CD14-positive monocyte (primary cell): ENCODE results near the gene DAB2IP. TPM values are rescaled to one million over a fixed set of nuclear protein-coding genes. Genes with fewer than 3 reads are reported as not detected.

Experiments used
- DNase-seq, 3 donors: peaks; one replicate each; pipeline ENCODE4 v3.0.0-alpha.2; 2011 to 2022
- H2AFZ ChIP-seq: 2 replicates; pipeline ENCODE4 v1.6.0; 2012; ENCODE audit warnings: mild to moderate bottlenecking, low read depth, low read length, inconsistent platforms; ENCODE audit not compliant: insufficient read depth, poor library complexity, severe bottlenecking
- H3K27ac ChIP-seq, 2 donors: 1 replicate in 1 of 2; 2 replicates in 1 of 2; pipeline ENCODE4 v1.5.1; 2012 to 2013; ENCODE audit warnings: low read length in 2 of 2, control low read depth in 1 of 2, inconsistent platforms in 1 of 2, low read depth in 1 of 2, mild to moderate bottlenecking in 1 of 2
- H3K27me3 ChIP-seq, 2 donors: one replicate each; pipeline versions ENCODE4 v1.6.0 to v1.6.1; 2011 to 2013; ENCODE audit warnings: low read length in 2 of 2; ENCODE audit not compliant: control insufficient read depth in 2 of 2, insufficient read depth in 2 of 2
- H3K36me3 ChIP-seq, 2 donors: replicated peaks in 1 of 2; 1 replicate in 1 of 2; 2 replicates in 1 of 2; pipeline versions ENCODE4 v1.5.1 to v1.6.1; 2012 to 2013; ENCODE audit warnings: low read length in 2 of 2, control low read depth in 1 of 2, inconsistent platforms in 1 of 2, mild to moderate bottlenecking in 1 of 2; ENCODE audit not compliant: insufficient read depth in 2 of 2, control insufficient read depth in 1 of 2
- H3K4me1 ChIP-seq, 2 donors: 1 replicate in 1 of 2; 2 replicates in 1 of 2; pipeline versions ENCODE4 v1.5.1 to v1.6.1; 2012 to 2013; ENCODE audit warnings: low read length in 2 of 2, control low read depth in 1 of 2, inconsistent platforms in 1 of 2, mild to moderate bottlenecking in 1 of 2, moderate library complexity in 1 of 2; ENCODE audit not compliant: insufficient read depth in 2 of 2, control insufficient read depth in 1 of 2
- H3K4me2 ChIP-seq: replicated peaks from 2 replicates; pipeline ENCODE3; 2012; ENCODE audit warnings: low read length, moderate library complexity, mild to moderate bottlenecking; ENCODE audit not compliant: poor library complexity, severe bottlenecking; ENCODE audit errors: extremely low read depth
- H3K4me3 ChIP-seq, 3 experiments: fragments of 200-600 bp in 1 of 3; sonication (generic) in 1 of 3; replicated peaks in 1 of 3; 1 replicate in 2 of 3; 2 replicates in 1 of 3; pipeline ENCODE4 v1.5.1; 2011 to 2013; ENCODE audit warnings: low read length in 3 of 3, mild to moderate bottlenecking in 3 of 3, control low read depth in 2 of 3, low read depth in 2 of 3, inconsistent platforms in 1 of 3, moderate library complexity in 1 of 3
- H3K79me2 ChIP-seq: 2 replicates; pipeline ENCODE4 v1.6.0; 2012; ENCODE audit warnings: mild to moderate bottlenecking, control low read depth, inconsistent platforms, low read length, moderate library complexity; ENCODE audit not compliant: insufficient read depth
- H3K9ac ChIP-seq: 2 replicates; pipeline ENCODE4 v1.6.0; 2017; ENCODE audit warnings: low read length, mild to moderate bottlenecking; ENCODE audit not compliant: insufficient read depth, poor library complexity, severe bottlenecking
- H3K9me3 ChIP-seq, 2 donors: replicated peaks in 1 of 2; 1 replicate in 1 of 2; 2 replicates in 1 of 2; pipeline versions ENCODE4 v1.5.1 to v1.6.1; 2012 to 2013; ENCODE audit warnings: low read length in 2 of 2, control low read depth in 1 of 2; ENCODE audit not compliant: control insufficient read depth in 1 of 2, insufficient read depth in 1 of 2
- H4K20me1 ChIP-seq: 2 replicates; pipeline ENCODE4 v1.6.0; 2012; ENCODE audit warnings: mild to moderate bottlenecking, low read length, control low read depth, moderate library complexity; ENCODE audit not compliant: insufficient read depth
- H3K27ac Mint-ChIP-seq, 7 donors: one replicate each; pipeline ENCODE4 v1.8.0; 2020; ENCODE audit warnings: mild to moderate bottlenecking in 7 of 7, mixed read lengths in 7 of 7, moderate library complexity in 6 of 7, inconsistent platforms in 2 of 7
- H3K27me3 Mint-ChIP-seq, 3 donors: one replicate each; pipeline ENCODE4 v1.8.0; 2021 to 2022; ENCODE audit warnings: low read depth in 3 of 3, mild to moderate bottlenecking in 3 of 3, mixed read lengths in 3 of 3, moderate library complexity in 3 of 3, inconsistent platforms in 1 of 3
- H3K36me3 Mint-ChIP-seq, 2 donors: one replicate each; pipeline ENCODE4 v1.8.0; 2020; ENCODE audit warnings: mixed read lengths in 2 of 2, inconsistent platforms in 1 of 2, mild to moderate bottlenecking in 1 of 2
- H3K4me1 Mint-ChIP-seq: one replicate; pipeline ENCODE4 v1.8.0; 2020; ENCODE audit warnings: mild to moderate bottlenecking, mixed read lengths
- H3K4me3 Mint-ChIP-seq, 2 donors: one replicate each; pipeline ENCODE4 v1.8.0; 2020; ENCODE audit warnings: mild to moderate bottlenecking in 2 of 2, mixed read lengths in 2 of 2, moderate library complexity in 1 of 2
- H3K9me3 Mint-ChIP-seq, 7 donors: one replicate each; pipeline ENCODE4 v1.8.0; 2020 to 2022; ENCODE audit warnings: mixed read lengths in 7 of 7, mild to moderate bottlenecking in 6 of 7, moderate library complexity in 6 of 7, inconsistent platforms in 2 of 7
- WGBS: methylation state at CpG from one replicate; pipeline ENCODE4 v1.1.5; 2013; ENCODE audit warnings: missing lambda C conversion rate; ENCODE audit not compliant: insufficient coverage; 5-methylcytosine and 5-hydroxymethylcytosine counted together
- intact Hi-C, 2 donors: fragments of 100-400 bp; cut with micrococcal nuclease; formaldehyde crosslinking; loops; one replicate each; pipeline versions ENCODE4 v1.15.0 to v1.15.1; 2023
- polyA plus RNA-seq, 3 donors: library from polyadenylated mRNA; depleted of rRNA in 1 of 3; unstranded in 2 of 3; stranded (reverse) in 1 of 3; fragments of 300-500 nt in 2 of 3; fragments of >200 nt in 1 of 3; fragmentation: Illumina TruSeq in 2 of 3; gene quantifications; 1 replicate in 2 of 3; 2 replicates in 1 of 3; pipeline ENCODE4 v1.2.3, GENCODE V29; 2012 to 2021
- TF ChIP-seq, protein P1 (sequence below): fragments of 200-600 bp; IDR thresholded peaks from one replicate; pipeline ENCODE4 v1.8.0; 2022; ENCODE audit warnings: antibody characterized with exemption, mild to moderate bottlenecking

Gene DAB2IP
- polyA plus RNA-seq, 3 donors: 0.13 TPM; not detected in 2

- Histone ChIP-seq H3K9ac (no peak overlapping the region), H3K4me3 (no peak overlapping the region), H3K4me2 (no peak overlapping the region), H4K20me1 (no peaks in the 10 kb centered on the region), H3K27ac (no peak overlapping the region), H3K36me3 (no peaks in the 10 kb centered on the region), H3K79me2 (no peaks in the 10 kb centered on the region), H3K4me1 (peaks cover 6 to 12% of the 10 kb centered on the region in 2 donors), H3K27me3 (peaks cover 33 to 51% of the 10 kb centered on the region in 2 donors), H3K9me3 (peaks cover 0 to 17% of the 10 kb centered on the region in 2 donors), H2AFZ (no peak overlapping the region)
- Mint-ChIP-seq H3K27ac (no peak overlapping the region), H3K4me1 (peaks cover 24% of the 10 kb centered on the region), H3K27me3 (peaks cover 46 to 65% (median 52%) of the 10 kb centered on the region in 3 donors), H3K4me3 (peak overlapping the region in 1 of 2 donors; percentile 35), H3K36me3 (peaks cover 4 to 5% of the 10 kb centered on the region in 2 donors), H3K9me3 (peaks cover 0 to 15% (median 6%) of the 10 kb centered on the region in 7 donors)
- DNase-seq: no peak
- TF ChIP-seq, protein P1, sequence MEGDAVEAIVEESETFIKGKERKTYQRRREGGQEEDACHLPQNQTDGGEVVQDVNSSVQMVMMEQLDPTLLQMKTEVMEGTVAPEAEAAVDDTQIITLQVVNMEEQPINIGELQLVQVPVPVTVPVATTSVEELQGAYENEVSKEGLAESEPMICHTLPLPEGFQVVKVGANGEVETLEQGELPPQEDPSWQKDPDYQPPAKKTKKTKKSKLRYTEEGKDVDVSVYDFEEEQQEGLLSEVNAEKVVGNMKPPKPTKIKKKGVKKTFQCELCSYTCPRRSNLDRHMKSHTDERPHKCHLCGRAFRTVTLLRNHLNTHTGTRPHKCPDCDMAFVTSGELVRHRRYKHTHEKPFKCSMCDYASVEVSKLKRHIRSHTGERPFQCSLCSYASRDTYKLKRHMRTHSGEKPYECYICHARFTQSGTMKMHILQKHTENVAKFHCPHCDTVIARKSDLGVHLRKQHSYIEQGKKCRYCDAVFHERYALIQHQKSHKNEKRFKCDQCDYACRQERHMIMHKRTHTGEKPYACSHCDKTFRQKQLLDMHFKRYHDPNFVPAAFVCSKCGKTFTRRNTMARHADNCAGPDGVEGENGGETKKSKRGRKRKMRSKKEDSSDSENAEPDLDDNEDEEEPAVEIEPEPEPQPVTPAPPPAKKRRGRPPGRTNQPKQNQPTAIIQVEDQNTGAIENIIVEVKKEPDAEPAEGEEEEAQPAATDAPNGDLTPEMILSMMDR: no peak
- 91% methylated on average over 7 of the region's 9 CpGs for WGBS
- intact Hi-C loops: no loop called here
Measured at GRCh38 chr9:121648799-121649198, 2.6 kb upstream of the DAB2IP start.

- intact Hi-C loops: no loop called here
- Histone ChIP-seq H3K36me3 (no peaks in the 10 kb centered on the region), H3K4me2 (no peak overlapping the region), H2AFZ (no peak overlapping the region), H3K9me3 (peaks cover 0 to 17% of the 10 kb centered on the region in 2 donors), H4K20me1 (no peaks in the 10 kb centered on the region), H3K79me2 (no peaks in the 10 kb centered on the region), H3K27me3 (peaks cover 33 to 60% of the 10 kb centered on the region in 2 donors), H3K4me3 (no peak overlapping the region), H3K9ac (no peak overlapping the region), H3K4me1 (peaks cover 6 to 12% of the 10 kb centered on the region in 2 donors), H3K27ac (no peak overlapping the region)
- peaks cover 24% of the 10 kb centered on the region for H3K4me1 Mint-ChIP-seq
- H3K4me3 Mint-ChIP-seq: peak overlapping the region in 1 of 2 donors; percentile 48
- 90% methylated on average over 5 of the region's 9 CpGs for WGBS
- H3K27ac Mint-ChIP-seq: no peak overlapping the region
- TF ChIP-seq, protein P1: no peak
- H3K9me3 Mint-ChIP-seq: peaks cover 0 to 15% (median 6%) of the 10 kb centered on the region in 7 donors
- H3K36me3 Mint-ChIP-seq: peaks cover 4 to 5% of the 10 kb centered on the region in 2 donors
- DNase-seq: no peak
- peaks cover 53 to 71% (median 60%) of the 10 kb centered on the region in 3 donors for H3K27me3 Mint-ChIP-seq
Measured at GRCh38 chr9:121649476-121650216, 1.8 kb upstream of the DAB2IP start.
